PC-9 (cell line): ENCODE results near the gene SPON2.

ENCODE experiments used
- CTCF ChIP-seq: fragments of 200-600 bp; sonication (generic); conservative IDR thresholded peaks from 2 replicates; pipeline ENCODE4 v1.6.1; 2017; ENCODE audit warnings: mixed run types, antibody characterized with exemption, mild to moderate bottlenecking, moderate library complexity
- EZH2 ChIP-seq: fragments of 200-600 bp; sonication (generic); IDR thresholded peaks from 2 replicates; pipeline ENCODE4 v1.8.0; 2017; ENCODE audit warnings: antibody characterized with exemption, low read depth

GRCh38 chr4:1201851-1202525 lies 29.6 kb upstream of the SPON2 start:
- no peak for TF ChIP-seq CTCF
- TF ChIP-seq EZH2, result no peak
